ENCODE results near the gene SFMBT1.

DNA sequence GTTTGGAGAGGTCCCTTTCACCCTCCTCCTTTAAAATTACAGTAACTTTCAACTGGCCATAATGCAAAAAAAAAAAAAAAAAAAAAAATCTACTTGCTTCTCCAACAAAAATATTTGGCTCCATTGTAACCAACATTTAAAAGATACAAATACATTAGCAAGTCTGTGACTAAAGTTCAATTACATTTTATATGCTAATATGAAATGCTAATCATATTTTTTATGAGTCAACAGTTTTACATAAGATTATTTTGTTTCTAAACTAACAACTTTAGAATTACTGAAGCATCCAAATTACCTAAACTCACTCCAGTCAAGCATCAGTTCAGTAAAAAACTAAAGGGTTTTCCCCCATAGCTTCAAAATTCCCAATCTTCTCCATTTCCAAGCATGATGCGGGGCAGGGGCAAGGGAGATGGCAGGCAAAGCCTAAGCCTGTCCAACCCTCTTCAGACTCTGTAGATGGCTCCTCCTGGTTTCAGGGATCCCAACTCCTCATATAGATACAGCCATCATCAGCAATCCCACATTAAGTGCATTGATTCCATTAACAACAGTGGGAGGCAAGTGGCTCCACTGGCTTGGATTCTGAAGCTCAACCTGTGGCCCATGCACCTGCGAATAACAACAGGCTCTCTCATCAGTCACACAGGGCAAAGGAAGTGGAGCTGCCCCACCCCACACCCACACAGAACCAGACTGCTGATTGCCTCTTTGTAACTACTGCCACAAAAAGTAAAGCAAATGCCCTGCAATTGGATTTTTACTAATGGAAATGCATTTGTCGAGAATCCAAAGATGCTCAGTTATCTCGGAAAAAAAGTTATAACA is 15.0 kb downstream of the SFMBT1 start:
- TF ChIP-seq, protein P1, sequence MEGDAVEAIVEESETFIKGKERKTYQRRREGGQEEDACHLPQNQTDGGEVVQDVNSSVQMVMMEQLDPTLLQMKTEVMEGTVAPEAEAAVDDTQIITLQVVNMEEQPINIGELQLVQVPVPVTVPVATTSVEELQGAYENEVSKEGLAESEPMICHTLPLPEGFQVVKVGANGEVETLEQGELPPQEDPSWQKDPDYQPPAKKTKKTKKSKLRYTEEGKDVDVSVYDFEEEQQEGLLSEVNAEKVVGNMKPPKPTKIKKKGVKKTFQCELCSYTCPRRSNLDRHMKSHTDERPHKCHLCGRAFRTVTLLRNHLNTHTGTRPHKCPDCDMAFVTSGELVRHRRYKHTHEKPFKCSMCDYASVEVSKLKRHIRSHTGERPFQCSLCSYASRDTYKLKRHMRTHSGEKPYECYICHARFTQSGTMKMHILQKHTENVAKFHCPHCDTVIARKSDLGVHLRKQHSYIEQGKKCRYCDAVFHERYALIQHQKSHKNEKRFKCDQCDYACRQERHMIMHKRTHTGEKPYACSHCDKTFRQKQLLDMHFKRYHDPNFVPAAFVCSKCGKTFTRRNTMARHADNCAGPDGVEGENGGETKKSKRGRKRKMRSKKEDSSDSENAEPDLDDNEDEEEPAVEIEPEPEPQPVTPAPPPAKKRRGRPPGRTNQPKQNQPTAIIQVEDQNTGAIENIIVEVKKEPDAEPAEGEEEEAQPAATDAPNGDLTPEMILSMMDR (IDR thresholded peaks at IDR 0.05): no peak
- TF ChIP-seq, protein P2, sequence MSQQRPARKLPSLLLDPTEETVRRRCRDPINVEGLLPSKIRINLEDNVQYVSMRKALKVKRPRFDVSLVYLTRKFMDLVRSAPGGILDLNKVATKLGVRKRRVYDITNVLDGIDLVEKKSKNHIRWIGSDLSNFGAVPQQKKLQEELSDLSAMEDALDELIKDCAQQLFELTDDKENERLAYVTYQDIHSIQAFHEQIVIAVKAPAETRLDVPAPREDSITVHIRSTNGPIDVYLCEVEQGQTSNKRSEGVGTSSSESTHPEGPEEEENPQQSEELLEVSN (IDR thresholded peaks at IDR 0.05; ENCODE audit: borderline replicate concordance, low read depth): no peak
- no peak for TF ChIP-seq POLR2A (IDR thresholded peaks at IDR 0.05; ENCODE audit: low read length)
- TF ChIP-seq RAD21 (conservative IDR thresholded peaks at IDR 0.05 in 1 of 2, IDR thresholded peaks at IDR 0.05 in 1 of 2): no peak
- TF ChIP-seq BHLHE40 (IDR thresholded peaks at IDR 0.05; ENCODE audit: low read depth, low read length): no peak
- no peak for TF ChIP-seq MAZ (IDR thresholded peaks at IDR 0.05; ENCODE audit: borderline replicate concordance, low read depth, low read length)
- TF ChIP-seq CEBPB (IDR thresholded peaks at IDR 0.05): no peak
- TF ChIP-seq RFX5 (IDR thresholded peaks at IDR 0.05): no peak
- TF ChIP-seq, protein P3, sequence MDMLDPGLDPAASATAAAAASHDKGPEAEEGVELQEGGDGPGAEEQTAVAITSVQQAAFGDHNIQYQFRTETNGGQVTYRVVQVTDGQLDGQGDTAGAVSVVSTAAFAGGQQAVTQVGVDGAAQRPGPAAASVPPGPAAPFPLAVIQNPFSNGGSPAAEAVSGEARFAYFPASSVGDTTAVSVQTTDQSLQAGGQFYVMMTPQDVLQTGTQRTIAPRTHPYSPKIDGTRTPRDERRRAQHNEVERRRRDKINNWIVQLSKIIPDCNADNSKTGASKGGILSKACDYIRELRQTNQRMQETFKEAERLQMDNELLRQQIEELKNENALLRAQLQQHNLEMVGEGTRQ (IDR thresholded peaks at IDR 0.05): no peak
- no peak for TF ChIP-seq MYC (IDR thresholded peaks at IDR 0.05; ENCODE audit: borderline replicate concordance, low read length)
- no peak for TF ChIP-seq HDAC2 (IDR thresholded peaks at IDR 0.05)
- TF ChIP-seq PHF8 (IDR thresholded peaks at IDR 0.05; ENCODE audit: borderline replicate concordance, low read depth): no peak
- TF ChIP-seq EP300 (IDR thresholded peaks at IDR 0.05): no peak
- TF ChIP-seq CHD2 (IDR thresholded peaks at IDR 0.05; ENCODE audit: low read length, partially characterized antibody): no peak
